ENCODE results near the gene SV2C. TPM values are rescaled to one million over a fixed set of nuclear protein-coding genes. Genes with fewer than 3 reads are reported as not detected.

SV2C gene
- total and polyA plus RNA-seq, 11 donors: 0.12 to 0.29 (median 0.20) TPM; not detected in 5

- DNase-seq (no peak), ATAC-seq (no peak)
- TF ChIP-seq CTCF (IDR thresholded peaks at IDR 0.05) (no peak), POLR2A (IDR thresholded peaks at IDR 0.05) (no peak)
- H3K4me3 ChIP-seq: no peak overlapping the region
- no peaks in the 10 kb centered on the region for H3K36me3 ChIP-seq
- no peaks in the 10 kb centered on the region for H3K4me1 ChIP-seq
- WGBS, 4 donors: 0 to 2% (median 0%) methylated on average over 2 of the region's 2 CpGs
- H3K9me3 ChIP-seq: no peaks in the 10 kb centered on the region
- intact Hi-C loops (cut with DNase I): no loop called here
- H3K27ac ChIP-seq: no peak overlapping the region
- peaks cover 0 to 4% (median 0%) of the 10 kb centered on the region in 9 donors for H3K27me3 ChIP-seq
Measured at GRCh38 chr5:76104027-76104426, 20.8 kb downstream of the SV2C start.

- H3K36me3 ChIP-seq: no peaks in the 10 kb centered on the region
- no peaks in the 10 kb centered on the region for H3K9me3 ChIP-seq
- H3K4me3 ChIP-seq: no peak overlapping the region
- no peak for DNase-seq
- intact Hi-C loops (cut with DNase I): no loop called here
- TF ChIP-seq POLR2A (IDR thresholded peaks at IDR 0.05): no peak
- TF ChIP-seq CTCF (IDR thresholded peaks at IDR 0.05): no peak
- ATAC-seq: no peak
- 60 to 72% (median 66%) methylated on average over 3 of the region's 3 CpGs for WGBS, 4 donors
- peaks cover 0 to 4% (median 0%) of the 10 kb centered on the region in 9 donors for H3K27me3 ChIP-seq
- no peak overlapping the region for H3K27ac ChIP-seq
- no peaks in the 10 kb centered on the region for H3K4me1 ChIP-seq
Measured at GRCh38 chr5:76106149-76106548, 23.0 kb downstream of the SV2C start.

- no peaks in the 10 kb centered on the region for H3K36me3 ChIP-seq
- ATAC-seq: peak in 1 of 4 donors; percentile 45
- WGBS, 4 donors: 64 to 73% (median 68%) methylated on average over 7 of the region's 7 CpGs
- TF ChIP-seq POLR2A (IDR thresholded peaks at IDR 0.05): no peak
- no peak for TF ChIP-seq CTCF (IDR thresholded peaks at IDR 0.05)
- no peaks in the 10 kb centered on the region for H3K27me3 ChIP-seq
- H3K4me1 ChIP-seq: peaks cover 0 to 12% (median 0%) of the 10 kb centered on the region in 12 donors
- no peaks in the 10 kb centered on the region for H3K9me3 ChIP-seq
- no peak overlapping the region for H3K27ac ChIP-seq
- no peak overlapping the region for H3K4me3 ChIP-seq
- intact Hi-C loops (cut with DNase I): no loop called here
- no peak for DNase-seq
Measured at GRCh38 chr5:76111477-76112174, 28.4 kb downstream of the SV2C start.

GRCh38 chr5:76113103-76113502 lies 29.9 kb downstream of the SV2C start:
- TF ChIP-seq POLR2A (IDR thresholded peaks at IDR 0.05) (no peak), CTCF (IDR thresholded peaks at IDR 0.05) (no peak)
- Histone ChIP-seq H3K4me3 (no peak overlapping the region), H3K27me3 (no peaks in the 10 kb centered on the region), H3K4me1 (peaks cover 0 to 12% (median 0%) of the 10 kb centered on the region in 12 donors), H3K9me3 (peaks cover 0 to 5% (median 0%) of the 10 kb centered on the region in 12 donors), H3K27ac (no peak overlapping the region), H3K36me3 (no peaks in the 10 kb centered on the region)
- ATAC-seq: no peak
- 84 to 93% (median 85%) methylated on average over 4 of the region's 4 CpGs for WGBS, 4 donors
- intact Hi-C loops (cut with DNase I): no loop called here
- no peak for DNase-seq

Measured in heart left ventricle (tissue), 16 donors.